ENCODE data around the gene PPP1R3G. TPM values are rescaled to one million over a fixed set of nuclear protein-coding genes. Genes with fewer than 3 reads are reported as not detected.

The PPP1R3G gene
- total RNA-seq, 1 experiment from 2014 or later, result not detected

DNA sequence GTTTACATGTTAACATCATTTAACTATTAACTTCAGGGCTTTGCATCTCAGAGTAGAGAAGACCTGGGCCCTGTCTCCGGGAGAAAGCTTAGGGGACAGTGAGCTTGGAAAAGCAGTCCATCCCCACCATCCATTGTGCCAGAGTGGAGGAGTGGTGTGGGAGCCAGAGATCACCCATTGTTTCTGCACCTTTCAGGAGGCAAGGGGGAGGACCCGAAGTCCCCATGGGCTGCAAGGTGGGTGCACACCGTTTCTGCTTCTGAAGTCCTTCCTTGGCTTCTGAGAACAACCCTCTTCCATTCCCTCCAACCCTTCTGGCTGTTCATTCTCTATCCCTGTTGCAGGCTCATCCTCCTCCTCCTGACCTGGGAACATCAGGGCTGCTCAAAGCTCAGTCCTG, 4.0 kb upstream of the PPP1R3G start:
- Histone ChIP-seq H4K91ac (ENCODE audit: insufficient read length, low read depth, low read length) (no peak overlapping the region), H3K79me1 (ENCODE audit: insufficient read depth, low read depth, low read length, poor library complexity, severe bottlenecking) (no peaks in the 10 kb centered on the region), H3K27me3 (ENCODE audit: insufficient read depth, low read length) (peaks cover 20% of the 10 kb centered on the region; the same call in 1 of the 2 replicates), H4K8ac (replicated peaks; ENCODE audit: insufficient read length, low read depth, low read length) (no peak overlapping the region), H2BK120ac (ENCODE audit: low read depth, low read length, poor library complexity, severe bottlenecking) (no peak overlapping the region), H3K4me1 (ENCODE audit: insufficient read depth, low read length) (no peaks in the 10 kb centered on the region), H2BK15ac (ENCODE audit: low read depth, low read length) (no peak overlapping the region), H3K4ac (ENCODE audit: low read depth, low read length) (no peak overlapping the region), H3K79me2 (ENCODE audit: insufficient read depth, low read length) (no peaks in the 10 kb centered on the region), H3K27ac (ENCODE audit: insufficient read length, low read depth, low read length) (no peak overlapping the region), H3K4me2 (ENCODE audit: insufficient read depth, insufficient read length, low read length) (no peak overlapping the region), H2AK5ac (ENCODE audit: insufficient read length, low read length) (no peak overlapping the region), H4K5ac (ENCODE audit: insufficient read length, low read depth, low read length) (no peak overlapping the region), H3K14ac (ENCODE audit: insufficient read depth, low read length) (no peak overlapping the region), H3K18ac (ENCODE audit: insufficient read length, low read depth, low read length) (no peak overlapping the region), H2AFZ (ENCODE audit: low read length) (no peak overlapping the region), H2BK20ac (ENCODE audit: low read depth, low read length, poor library complexity, severe bottlenecking) (no peak overlapping the region), H3T11ph (ENCODE audit: low read length) (no peak overlapping the region), H3K23me2 (ENCODE audit: insufficient read length, low read depth, low read length, poor library complexity, severe bottlenecking) (peaks cover 22% of the 10 kb centered on the region), H2BK12ac (ENCODE audit: insufficient read length, low read depth, low read length) (no peak overlapping the region), H3K23ac (ENCODE audit: insufficient read length, low read depth, low read length) (no peak overlapping the region), H2BK5ac (ENCODE audit: insufficient read length, low read length) (no peak overlapping the region), H3K56ac (ENCODE audit: insufficient read length, low read depth, low read length) (no peak overlapping the region), H3K9ac (ENCODE audit: extremely low read depth, insufficient read length, low read length) (no peak overlapping the region), H3K9me3 (ENCODE audit: control insufficient read depth, low read depth, low read length) (no peaks in the 10 kb centered on the region), H4K20me1 (ENCODE audit: control insufficient read depth, insufficient read depth, insufficient read length) (no peaks in the 10 kb centered on the region)
- peaks cover 64% of the 10 kb centered on the region for H3K27me3 Mint-ChIP-seq (ENCODE audit: low read depth)
- no peak overlapping the region for H3K27ac Mint-ChIP-seq
- H3K4me1 Mint-ChIP-seq, result peaks cover 2 to 5% of the 10 kb centered on the region in 2 experiments; a peak in 3 of 4 replicates
- no peak overlapping the region for H3K4me3 Mint-ChIP-seq
- no CpG with 5 or more reads among the region's 3 CpGs for WGBS (ENCODE audit: extremely low coverage, insufficient read length, low lambda C conversion rate)
- TF ChIP-seq, protein P1, sequence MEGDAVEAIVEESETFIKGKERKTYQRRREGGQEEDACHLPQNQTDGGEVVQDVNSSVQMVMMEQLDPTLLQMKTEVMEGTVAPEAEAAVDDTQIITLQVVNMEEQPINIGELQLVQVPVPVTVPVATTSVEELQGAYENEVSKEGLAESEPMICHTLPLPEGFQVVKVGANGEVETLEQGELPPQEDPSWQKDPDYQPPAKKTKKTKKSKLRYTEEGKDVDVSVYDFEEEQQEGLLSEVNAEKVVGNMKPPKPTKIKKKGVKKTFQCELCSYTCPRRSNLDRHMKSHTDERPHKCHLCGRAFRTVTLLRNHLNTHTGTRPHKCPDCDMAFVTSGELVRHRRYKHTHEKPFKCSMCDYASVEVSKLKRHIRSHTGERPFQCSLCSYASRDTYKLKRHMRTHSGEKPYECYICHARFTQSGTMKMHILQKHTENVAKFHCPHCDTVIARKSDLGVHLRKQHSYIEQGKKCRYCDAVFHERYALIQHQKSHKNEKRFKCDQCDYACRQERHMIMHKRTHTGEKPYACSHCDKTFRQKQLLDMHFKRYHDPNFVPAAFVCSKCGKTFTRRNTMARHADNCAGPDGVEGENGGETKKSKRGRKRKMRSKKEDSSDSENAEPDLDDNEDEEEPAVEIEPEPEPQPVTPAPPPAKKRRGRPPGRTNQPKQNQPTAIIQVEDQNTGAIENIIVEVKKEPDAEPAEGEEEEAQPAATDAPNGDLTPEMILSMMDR (conservative IDR thresholded peaks at IDR 0.05), result no peak
- no peak for DNase-seq
- H3K9me3 Mint-ChIP-seq, result peaks cover 5 to 8% of the 10 kb centered on the region in 2 experiments
- H3K36me3 Mint-ChIP-seq (ENCODE audit: insufficient read depth in 1 of 3, low read depth in 3 of 3), result peaks cover 0 to 5% (median 0%) of the 10 kb centered on the region in 3 experiments; a peak in 3 of 7 replicates
